Stimulated activated CD4-positive, alpha-beta T cell treated with anti-CD3 and anti-CD28 coated beads, Interleukin-1b, Interleukin-23, amount 100 ng/mL, for 24 hours (primary cell): Measurements from ENCODE around the gene CSRNP3.
"Not testable (repeated sequence)": the region's sequence is repeated elsewhere in the genome, so short reads cannot be mapped to it uniquely, and the experiment has no call there.

Experiments used
- DNase-seq, 4 experiments: peaks; one replicate each; pipeline ENCODE4 v3.0.0-alpha.2; 2020; ENCODE audit warnings: low read depth in 4 of 4, low spot score in 1 of 4

Gene CSRNP3

DNA sequence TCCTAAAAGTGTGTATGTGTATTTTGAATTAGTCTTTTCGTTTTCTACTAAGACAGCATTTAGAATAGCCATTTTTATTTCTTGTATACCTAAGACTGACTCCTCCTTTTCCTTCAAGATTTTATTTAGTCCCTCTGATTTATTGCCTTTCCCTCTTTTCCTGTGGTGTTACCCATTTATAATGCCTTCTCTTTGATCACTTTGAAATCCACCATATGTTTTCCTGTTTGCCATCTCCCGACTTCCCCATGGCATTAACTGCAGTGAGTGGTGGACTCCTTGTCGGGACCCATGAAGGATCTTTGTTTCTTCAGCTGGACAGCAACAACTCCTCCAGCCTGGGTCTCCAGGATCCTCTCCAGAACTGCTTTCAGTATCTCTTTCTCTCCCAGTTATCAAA is 160.7 kb downstream of the CSRNP3 start:
- DNase-seq: no peak

DNA sequence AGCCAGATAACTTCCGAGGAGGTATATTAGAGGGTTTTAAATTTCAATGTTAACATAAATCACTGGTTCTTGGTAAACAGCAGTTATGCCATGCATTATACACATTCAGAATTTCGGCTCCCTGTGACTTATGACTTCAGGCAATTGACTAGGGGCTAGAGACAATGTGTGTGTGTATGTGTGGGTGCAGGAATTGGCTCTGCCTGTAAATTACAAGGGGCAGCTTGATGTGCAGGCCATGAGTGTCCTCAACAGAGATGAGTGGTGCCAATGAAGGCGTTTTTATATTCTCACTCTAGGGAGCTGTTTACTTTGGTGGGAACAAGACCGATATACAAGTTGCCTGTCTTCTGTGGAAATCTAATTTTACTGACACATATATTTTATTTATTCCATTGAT is 161.6 kb downstream of the CSRNP3 start:
- DNase-seq: no peak

DNA sequence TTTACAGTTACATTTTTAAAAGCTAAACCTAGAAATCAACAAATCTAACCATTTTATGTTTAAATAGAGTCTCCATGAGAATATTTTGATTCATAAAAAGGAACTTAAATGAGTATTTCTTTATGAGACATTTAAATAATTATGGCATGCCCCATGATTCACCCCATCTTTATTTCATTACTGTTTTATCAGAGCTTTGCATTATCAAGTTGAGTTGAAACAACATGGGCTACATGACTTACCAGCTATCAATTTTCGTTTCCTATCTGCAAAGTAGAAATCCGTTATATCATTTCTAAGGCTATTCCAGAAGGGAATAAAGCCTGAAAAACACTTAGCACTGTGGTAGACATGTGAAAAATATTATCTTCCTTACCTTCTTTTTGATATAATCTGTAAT is 163.1 kb downstream of the CSRNP3 start:
- DNase-seq: no peak

DNA sequence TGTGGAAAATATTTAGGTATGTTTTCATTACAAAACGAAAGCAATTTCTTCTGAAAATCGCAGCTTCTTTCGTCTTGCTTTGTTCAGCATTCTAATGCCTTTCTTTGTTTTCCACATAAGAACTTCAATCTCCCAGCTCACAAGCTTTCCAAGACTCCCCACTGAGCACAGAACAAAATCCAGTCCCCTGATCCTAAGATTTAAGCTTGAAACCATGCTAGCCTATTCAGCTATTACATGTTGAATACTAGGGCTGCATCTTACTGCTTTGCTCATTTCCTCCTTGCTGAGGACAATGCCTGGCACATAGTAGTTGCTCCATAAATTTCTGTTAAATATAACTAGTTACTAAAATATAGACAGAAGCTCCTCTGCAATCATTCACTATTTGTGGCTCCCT is 163.9 kb downstream of the CSRNP3 start:
- DNase-seq: no peak

DNA sequence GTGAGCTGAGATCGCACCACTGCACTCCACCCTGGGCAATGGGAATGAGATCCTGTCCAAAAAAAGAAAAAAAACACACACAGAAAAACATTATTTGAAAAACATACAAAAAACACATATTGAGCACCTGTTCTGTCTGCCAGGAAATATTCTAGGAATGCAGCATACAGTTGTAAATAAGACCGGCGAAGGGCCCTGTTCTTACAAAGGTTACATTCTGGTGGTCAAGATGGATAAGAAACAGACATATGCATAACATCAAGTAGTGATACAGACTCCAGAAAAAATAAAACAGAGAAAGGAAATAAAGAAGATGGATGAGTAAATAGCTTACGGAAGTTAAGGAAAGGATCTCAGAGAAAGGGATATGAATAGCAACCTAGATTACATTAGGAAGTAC is 164.8 kb downstream of the CSRNP3 start:
- no peak for DNase-seq

DNA sequence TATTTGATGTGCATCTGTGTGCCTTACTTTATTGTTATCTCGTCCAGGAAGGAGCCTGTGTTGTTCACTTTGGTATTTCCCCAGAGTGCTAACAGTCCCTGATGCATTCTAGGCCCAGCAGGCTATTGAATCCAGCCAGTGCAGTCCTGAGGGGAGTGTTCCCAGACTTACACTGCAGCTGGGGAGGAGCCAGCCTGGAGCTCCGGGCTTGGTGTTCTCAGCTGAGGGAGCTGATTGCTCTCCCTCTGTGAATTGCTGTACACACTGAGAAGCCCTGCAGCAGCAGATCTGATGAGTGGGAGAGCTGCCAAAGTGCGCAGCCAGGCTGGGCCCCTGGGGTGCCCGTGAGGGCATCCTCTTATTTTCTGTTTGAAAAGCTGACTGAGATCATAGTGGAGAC is 165.4 kb downstream of the CSRNP3 start:
- no peak for DNase-seq

DNA sequence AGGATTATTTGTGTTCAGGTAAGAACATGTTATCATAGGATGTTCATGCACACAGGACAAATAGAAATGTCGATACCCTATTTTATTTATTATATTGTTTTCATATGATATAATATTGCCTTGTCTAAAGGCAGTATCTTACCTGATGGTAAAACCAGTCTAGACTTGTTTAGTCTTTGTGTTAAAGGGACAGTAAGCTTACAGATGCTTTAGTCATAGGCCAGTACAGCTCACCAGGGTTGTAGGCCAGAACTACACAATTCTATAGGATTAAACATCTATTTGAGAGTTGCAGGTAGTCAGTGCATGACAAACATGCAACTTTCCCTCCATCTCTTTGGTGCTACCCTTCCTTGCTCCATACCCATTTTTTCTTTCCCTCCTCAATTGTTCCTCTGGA is 166.0 kb downstream of the CSRNP3 start:
- no peak for DNase-seq

DNA sequence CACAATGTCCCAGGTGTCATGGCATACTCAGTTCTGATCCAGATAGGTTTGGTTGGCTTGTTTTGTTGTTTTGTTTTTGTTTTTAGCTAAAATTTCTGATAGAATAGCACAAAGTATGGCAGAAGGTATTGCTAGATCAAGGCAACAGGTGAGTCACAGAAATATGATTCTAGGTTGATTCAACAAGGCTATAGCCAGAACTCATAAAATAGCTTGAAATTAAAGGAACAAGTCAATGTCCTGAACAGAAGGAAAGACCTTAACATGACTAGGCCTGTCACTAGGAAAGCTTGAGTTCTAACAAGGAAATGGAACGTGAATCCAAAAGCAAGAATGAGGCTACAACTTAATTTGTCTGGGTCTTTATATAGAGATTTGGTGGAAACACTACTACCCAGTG is 167.5 kb downstream of the CSRNP3 start:
- no peak for DNase-seq

DNA sequence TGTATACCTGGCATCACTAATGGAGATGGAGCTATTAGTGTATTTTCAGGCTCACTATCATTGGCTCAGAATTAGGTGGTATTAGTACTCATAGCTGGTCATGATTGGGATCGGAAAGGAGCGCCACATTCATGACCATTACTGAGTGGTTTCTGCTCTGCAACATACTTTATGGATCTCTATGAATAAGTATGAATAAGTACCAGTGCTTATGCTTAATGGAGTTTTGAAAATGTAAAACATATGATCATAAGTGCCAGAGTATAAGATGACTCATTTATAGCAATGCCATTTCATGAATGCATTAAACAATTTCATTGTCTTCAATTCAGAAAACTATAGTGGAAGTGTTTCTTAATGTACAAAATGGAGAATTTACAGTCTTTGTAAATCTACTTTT is 167.9 kb downstream of the CSRNP3 start:
- DNase-seq: no peak

DNA sequence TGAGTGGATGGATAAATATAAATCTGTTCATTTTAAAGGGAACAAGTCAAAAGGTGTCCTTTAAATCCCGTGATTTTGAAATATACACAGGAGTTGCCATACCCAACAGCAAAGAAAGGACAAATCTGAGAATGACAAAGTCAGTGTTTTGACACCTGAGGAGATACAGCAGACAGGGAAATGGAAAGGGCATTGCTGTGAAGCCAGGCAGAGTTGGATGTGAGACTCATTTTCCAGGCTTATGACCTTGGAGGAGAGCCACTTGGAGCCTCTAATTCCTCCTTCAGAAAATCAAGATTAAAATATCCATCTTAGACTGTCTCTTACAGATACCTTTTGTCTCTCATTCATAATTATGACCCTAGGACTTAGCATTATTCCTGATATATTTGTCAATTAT is 170.0 kb downstream of the CSRNP3 start:
- no peak for DNase-seq

DNA sequence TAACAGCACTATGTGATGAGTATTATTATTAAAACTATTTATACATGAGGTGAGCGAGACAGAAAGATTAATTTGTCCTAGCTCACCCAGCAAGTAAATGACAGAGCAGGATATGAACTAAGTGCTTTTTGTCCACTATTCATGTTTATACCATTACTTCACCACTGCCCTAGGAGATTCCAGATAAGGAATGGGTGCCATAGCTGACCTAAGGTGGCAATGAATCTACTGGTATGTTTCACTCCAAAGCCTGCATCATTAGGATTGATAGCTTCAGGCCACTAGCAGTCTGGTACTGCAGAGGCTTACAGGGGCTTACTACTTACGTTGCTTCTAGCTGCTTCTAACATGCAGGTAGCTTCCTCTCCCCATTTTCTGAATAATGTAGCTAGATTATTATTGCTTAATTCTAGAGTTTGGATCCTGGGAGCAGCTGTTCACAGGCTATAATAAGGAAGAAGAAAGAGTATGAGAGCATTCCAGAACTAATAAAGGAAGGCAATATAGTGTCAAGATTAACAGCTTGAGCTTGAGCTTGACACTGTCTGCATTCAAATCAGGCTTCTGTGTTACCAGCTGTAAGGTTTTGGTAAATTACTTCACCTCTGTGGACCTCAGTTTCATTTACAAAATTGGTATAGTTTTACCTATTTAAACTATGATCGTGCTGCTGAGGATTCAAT is 170.9 kb downstream of the CSRNP3 start:
- DNase-seq: no peak

DNA sequence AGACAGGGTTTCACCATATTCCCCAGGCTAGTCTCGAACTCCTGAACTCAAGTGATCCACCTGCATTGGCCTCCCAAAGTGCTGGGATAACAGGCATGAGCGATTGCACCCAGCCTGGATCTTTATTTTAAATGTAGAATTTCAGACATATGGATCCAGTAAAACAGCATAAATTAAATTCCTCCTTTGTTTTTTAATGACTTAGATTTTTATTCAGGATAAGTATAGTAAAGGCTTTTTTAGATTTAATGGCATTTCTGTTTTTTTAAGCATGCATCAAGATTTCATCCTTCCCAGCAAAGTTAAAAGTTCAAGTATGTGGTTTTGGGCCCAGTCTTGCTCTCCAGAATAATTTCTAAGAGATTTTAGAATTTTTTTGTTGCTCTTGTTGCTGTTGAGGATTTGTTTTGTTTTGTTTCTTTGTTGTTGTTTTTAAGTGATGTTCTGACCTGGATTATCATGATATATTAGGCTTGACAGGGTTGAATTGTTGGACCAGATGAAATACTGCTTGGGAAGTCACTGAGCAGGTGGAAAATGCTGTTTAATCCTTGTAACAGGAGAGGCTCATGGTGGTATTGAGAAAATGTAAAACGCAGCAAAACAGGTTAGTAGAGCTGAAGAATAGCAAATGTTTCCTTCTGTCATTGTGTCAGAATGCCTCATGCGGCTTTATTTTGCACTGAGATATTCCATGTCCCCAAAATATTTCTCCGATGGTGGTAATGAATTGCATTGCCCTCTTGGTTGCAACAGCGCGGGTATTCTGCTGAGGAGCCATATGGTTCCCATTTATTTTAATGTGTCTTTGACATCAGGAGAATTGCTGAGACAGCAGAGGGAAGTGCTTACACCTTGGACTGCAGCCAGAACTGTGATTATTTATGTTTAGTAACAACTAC is 176.7 kb downstream of the CSRNP3 start:
- DNase-seq: no peak

DNA sequence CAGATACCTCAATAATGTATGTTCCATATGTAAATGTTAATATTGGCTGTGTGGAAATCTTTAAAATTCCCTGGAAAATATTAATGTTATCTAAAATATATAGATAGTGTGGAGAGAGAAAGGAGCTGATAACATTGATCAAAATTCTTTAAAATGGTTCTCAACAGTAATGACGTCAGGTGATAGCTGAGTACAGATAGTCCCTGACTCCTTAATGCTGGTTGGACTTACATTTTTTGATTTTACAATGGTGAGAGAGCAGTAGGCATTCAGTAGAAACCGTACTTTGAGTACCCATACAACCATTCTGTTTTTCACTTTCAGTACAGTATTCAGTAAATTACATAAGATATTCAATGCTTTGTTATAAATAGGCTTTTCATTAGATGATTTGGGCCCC is 177.9 kb downstream of the CSRNP3 start:
- DNase-seq: no peak

DNA sequence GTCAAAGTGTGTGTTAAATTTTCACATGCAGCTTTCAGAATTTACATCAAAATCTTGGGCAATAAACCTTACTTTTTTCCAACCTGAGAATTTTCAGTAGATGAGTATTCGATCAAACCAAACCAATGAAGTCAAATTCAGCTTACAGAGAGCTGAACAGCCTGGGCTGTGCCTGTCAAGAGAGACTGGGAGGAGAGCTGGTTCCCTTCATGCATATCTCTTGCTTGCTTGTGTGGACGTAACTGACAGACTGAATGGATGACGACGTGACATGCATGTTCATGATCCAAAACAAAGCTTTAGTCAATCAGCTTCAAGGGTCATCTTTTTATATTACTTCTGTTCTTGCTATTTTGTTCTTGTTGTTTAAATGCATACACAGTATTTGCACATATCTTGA is 179.3 kb downstream of the CSRNP3 start:
- no peak for DNase-seq

DNA sequence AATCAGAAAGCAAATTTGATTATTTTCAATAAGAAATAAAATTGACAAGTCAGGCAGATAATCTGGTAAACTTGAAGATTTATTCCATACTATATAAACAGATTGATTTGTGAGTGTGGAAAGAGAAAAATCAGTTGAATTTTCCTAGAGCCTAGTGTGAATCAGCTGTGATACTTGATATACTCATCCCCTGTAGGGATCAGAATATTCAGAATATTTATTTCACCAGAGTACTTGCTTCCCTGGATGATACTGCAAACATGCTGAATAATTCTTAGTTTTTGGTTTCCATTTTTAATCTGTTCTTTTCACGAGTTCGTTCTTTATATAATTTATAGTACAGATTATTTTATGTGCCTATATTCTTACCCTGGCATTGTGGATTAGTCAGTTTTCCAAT is 181.7 kb downstream of the CSRNP3 start:
- DNase-seq: no peak

DNA sequence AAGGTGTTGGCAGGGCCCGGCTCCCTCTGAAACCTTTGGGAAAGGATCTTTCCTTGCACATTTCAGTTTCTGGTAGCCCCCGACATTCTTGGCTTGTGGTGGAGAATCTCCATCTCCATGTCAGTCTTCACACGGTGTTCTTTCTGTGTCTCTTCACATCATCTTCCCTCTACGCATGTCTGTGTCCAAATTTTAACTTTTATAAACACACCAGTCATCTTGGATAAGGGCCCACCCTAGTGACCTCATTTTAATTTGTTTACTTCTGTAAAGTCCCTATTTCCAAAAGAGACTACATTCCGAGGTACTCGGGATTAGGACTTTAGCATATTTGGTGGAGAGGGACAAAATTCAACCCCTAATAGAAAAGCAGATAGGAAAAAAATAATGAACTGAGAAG is 186.2 kb downstream of the CSRNP3 start:
- DNase-seq: no peak

DNA sequence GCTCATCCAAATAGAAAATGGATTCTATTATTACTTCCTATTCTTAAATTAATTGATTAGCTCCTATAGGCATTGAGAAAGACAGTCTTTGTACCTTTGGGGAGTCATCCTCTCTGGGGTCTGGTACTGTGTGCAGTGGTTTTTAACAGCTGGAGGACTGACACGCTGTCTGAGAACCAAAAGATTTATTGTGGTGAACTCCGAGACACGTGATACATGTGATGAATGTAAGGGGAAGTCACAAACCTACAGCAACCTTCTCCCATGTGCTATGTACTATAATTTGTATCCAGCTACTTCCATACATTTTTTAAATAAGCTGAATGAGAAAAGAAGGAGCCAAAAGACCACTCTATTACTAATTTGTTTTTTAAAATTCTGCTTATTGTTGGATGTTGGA is 190.9 kb downstream of the CSRNP3 start:
- DNase-seq: no peak

DNA sequence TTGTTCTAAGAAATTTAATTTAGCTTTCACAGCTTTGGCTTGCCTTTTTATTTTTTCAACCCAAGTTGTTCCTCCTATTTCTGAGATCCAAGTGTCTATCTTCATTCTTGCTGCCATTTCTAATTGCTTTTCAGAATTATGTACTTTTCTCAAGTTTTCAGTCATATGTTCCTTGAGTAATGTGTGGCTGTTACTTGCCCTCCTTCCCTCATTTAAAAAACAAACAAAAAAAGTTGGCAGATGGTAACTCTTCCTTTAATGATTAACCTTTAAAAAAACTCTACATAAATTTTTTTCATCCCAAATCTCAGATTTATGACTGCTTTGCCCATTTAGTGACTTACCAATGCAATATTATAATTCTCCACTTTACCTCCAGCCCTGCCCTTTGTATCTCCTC is 193.2 kb downstream of the CSRNP3 start:
- no peak for DNase-seq

DNA sequence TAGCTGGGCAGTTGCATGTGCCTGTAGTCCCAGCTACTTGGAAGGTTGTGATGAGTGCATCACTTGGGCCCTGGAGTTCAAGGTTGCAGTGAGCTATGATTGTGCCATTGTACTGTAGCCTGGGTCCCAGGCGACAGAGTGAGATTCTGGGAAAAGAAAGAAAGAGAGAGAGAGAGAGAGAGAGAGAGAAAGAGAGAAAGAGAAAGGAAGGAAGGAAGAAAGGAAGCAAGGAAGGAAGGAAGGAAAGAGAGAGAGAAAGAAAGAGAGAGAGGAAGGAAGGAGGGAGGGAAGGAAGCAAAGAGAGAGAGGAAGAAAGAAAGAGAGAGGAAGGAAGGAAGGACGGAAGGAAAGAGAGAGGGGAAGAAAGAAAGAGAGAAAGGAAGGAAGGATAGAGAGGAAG is 196.1 kb downstream of the CSRNP3 start:
- DNase-seq: no peak

DNA sequence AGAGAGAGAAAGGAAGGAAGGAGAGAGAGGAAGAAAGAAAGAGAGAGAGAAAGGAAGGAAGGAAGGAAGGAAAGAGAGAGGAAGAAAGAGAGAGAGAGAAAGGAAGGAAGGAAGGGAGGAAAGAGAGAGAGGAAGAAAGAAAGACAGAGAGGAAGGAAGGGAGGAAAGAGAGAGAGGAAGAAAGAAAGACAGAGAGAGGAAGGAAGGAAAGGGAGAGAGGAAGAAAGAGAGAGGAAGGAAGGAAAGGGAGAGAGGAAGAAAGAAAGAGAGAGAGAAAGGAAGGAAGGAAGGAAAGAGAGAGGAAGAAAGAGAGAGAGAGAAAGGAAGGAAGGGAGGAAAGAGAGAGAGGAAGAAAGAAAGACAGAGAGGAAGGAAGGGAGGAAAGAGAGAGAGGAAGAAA is 196.6 kb downstream of the CSRNP3 start:
- DNase-seq: not testable (repeated sequence)

DNA sequence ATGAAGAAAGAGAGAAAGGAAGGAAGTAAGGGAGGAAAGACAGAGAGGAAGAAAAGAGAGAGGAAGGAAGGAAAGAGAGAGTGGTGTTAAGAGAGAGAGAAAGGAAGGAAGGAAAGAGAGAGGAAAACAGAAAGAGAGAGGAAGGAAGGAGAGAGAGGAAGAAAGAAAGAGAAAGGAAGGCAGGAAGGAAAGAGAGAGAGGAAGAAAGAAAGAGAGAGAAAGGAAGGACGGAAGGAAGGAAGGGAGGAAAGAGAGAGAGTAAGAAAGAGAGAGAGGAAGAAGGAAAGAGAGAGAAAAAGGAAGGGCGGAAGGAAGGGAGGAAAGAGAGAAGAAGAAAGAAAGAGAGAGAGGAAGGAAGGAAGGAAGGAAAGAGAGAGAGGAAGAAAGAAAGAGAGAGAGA is 197.1 kb downstream of the CSRNP3 start:
- DNase-seq: no peak

DNA sequence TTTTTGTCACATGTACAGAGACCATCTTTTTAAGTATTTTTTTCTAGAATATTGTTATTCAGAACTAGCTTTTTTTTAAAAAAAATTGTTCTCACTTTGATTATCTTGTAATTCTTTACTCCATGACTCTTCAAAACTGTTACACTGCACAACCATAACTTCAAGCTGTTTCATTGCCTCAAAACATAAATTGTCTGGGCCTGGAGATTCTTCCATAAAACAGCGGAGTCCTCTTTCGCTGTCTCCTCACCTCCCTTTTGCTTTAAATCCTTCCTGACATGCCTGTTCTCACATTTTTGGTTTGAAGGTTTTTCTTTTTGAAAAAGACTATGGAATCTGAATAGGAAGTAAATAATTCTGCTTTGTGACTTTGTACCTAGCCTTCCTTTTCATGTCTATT is 197.9 kb downstream of the CSRNP3 start:
- no peak for DNase-seq

DNA sequence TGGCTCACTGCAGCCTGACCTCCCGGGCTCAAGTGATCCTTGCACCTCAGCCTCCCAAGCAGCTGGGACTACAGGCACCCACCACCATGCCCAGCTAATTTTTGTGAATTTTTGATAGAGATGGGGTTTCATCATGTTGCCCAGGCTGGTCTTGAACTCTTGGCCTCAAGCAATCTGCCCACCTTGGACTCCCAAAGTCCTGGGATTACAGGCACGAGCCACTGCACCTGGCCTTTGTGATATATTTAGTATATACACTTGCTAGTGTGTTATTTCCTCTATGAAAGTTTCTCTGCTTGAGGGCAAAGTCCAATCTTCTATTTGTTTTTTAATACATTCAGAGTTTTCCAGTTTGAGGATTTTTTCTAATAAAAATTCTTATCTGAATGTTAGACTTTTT is 205.3 kb downstream of the CSRNP3 start:
- no peak for DNase-seq
